Keratinocyte (primary cell): ENCODE data around the gene IL1RL1.

ENCODE experiments used
- CTCF ChIP-seq, 3 experiments: IDR thresholded peaks in 1 of 3; conservative IDR thresholded peaks in 1 of 3; optimal IDR thresholded peaks in 1 of 3; 2 replicates in 2 of 3; 3 replicates in 1 of 3; pipeline versions ENCODE3 to v1.5.1; 2011; ENCODE audit warnings: low read length in 3 of 3, mild to moderate bottlenecking in 3 of 3, moderate library complexity in 2 of 3, control low read depth in 1 of 3, inconsistent platforms in 1 of 3; ENCODE audit not compliant: insufficient read depth in 2 of 3; ENCODE audit errors: extremely low read depth in 1 of 3
- EZH2 ChIP-seq: IDR thresholded peaks from one replicate; pipeline ENCODE4 v1.6.1; 2012; ENCODE audit warnings: inconsistent platforms, mild to moderate bottlenecking, low read length, moderate library complexity

DNA sequence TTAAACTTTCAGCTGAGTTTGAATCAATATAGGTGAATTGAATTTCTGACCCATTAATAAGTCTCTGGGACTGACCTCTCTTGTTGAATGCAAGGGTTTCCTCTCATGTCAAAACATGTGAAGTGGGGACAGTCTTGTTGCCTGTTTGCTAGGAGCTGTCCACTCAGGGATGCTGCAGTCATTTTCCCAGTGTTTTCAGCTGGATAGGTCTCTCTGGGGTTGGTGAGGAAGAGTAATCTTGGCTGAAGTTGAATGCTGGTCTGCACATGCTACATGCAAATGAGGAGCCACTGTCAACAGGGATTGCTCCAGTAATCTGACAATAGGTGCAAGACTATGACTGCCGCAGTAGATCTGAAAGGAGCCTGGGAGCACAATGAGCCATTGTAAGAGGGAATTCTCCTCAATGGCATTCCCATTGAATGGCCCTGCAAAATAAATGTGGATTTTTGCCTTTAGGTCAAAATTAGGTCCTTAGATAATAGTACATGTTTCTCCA is 34.1 kb upstream of the IL1RL1 start:
- TF ChIP-seq CTCF (optimal IDR thresholded peaks at IDR 0.05 in 1 of 3, IDR thresholded peaks at IDR 0.05 in 1 of 3, conservative IDR thresholded peaks at IDR 0.05 in 1 of 3; ENCODE audit: extremely low read depth in 1 of 3, insufficient read depth in 2 of 3, low read length in 3 of 3), result no peak
- TF ChIP-seq EZH2, result no peak
